Stimulated activated CD4-positive, alpha-beta T cell treated with anti-CD3 and anti-CD28 coated beads, TNF-alpha, amount 100 ng/mL, for 48 hours (primary cell): ENCODE data around the gene TMPRSS3.
"Not testable (repeated sequence)": the region's sequence is repeated elsewhere in the genome, so short reads cannot be mapped to it uniquely, and the experiment has no call there.

Experiments used
- DNase-seq, 3 donors: peaks; one replicate each; pipeline ENCODE4 v3.0.0-alpha.2; 2020; ENCODE audit warnings: low read depth in 3 of 3

Gene TMPRSS3

DNA sequence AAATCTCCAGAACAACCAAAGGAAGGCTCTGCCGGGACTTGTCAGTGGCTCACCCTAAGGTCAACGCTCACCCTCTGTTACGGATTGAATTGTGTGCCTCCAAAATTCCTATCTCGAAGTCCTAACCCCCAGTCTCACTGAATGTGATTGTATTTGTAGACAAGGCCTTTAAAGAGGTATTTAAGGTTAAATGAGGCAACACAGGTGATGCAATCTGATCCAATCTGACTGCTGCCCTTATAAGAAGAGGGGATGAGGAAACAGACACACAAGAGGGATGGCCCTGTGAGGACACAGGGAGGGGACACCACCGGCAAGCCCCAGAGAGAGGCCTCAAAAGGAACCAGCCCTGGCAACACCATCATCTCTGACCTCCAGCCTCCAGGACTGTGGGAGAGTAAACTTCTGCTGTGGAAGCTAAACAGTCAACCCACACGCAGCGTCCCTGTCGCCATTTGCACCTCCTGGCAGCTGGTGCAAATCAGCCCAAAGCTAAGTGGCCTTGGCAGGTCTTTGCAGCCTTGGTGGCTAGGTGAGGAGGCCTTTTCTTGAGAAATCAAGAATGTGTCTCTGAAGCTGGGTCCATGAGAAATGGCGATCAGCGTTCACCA, 32.1 kb upstream of the TMPRSS3 start:
- DNase-seq: no peak

DNA sequence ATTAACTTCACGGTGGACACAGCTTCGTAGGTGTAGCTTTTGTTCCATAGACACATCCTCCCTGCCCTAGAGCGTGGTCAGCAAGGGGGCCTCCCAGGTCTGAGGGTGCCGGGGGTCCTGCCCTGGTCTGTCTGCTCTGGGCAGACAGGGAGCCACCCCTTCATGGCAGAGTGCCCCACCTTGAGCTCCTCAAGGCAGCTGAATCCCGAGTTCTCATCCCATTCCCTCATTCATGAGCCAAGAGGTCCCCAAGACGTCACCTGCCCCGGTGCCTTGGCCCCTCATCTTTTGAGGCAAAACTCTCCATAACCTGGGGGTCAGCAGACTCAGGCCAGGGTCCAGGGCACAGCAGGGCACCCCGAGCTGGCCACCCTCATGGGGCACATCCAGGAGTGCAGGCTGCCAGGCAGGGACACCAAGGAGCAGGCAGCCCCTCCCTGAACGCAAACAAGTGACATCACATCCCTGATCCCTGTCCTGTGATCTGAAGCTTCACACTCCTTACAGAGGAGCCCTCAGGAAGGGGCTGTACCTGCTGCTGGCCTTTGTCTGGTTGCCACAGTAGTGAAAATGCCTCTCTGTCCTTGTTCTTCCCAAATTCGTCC, 31.1 kb upstream of the TMPRSS3 start:
- DNase-seq: no peak

DNA sequence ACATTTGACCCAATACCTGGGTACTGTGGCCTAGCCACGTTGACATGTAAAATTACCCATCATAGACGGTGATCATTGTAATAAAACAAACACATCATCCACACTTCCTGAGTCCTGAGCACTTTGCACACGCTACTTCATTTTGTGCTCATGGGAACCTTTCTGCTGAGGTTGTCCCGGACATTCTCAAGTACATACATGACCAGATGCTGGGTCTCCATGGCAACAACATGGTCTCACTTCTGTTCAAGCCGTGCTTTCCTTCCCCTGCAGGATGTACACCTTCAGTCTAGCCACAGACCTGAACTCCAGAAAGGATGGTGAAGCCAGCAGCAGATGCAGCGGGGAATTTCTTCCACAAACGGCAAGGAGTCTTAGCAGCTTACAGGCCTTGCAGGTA, 30.6 kb upstream of the TMPRSS3 start:
- no peak for DNase-seq

DNA sequence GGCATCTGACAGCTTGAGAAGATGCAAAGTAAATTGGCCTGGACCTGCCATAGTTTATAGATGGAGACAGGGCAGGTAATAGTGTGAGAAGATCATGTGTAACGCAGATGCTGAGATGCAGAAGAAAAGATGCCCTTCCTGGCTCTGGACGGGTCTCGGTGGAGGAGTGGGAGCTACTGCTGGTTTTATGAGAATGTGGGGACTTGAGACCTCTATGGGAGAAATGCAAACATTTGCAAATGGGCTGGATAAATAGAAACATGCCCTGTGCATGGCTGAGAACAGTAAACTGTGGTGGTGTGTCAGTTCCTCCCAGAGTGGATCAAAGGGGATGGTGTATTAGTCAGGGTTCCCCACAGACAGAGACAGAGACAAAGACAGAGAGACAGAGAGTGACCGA, 29.7 kb upstream of the TMPRSS3 start:
- DNase-seq: no peak

DNA sequence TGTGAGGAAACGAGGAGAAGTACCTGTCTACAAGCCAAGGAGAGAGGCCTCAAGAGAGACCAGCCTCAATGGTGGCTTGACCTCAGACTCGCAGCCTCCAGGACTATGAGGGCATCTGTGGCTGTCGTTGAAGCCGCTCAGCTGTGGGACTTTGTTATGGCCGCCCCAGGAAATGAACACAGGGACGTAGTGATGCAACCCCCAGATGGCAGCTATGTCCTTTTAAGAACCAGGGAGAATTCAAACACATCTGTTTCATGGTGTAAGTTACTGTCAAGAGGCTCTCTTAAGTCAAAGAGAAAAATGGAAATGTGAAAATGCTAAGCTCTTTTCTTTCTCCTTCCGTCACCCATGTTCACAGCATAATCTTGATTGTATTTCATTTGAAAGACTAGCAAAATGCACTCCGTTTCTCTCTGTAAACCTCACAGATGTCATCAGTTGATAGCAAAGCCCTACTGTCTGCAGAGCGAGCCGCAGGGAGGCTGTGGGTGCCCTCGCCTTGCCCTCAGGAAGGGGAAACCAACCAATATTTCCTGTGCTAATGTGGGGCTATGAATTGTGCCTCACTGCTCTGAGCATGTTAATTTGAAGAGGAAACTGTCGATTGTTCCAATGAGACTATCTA, 29.2 kb upstream of the TMPRSS3 start:
- no peak for DNase-seq

DNA sequence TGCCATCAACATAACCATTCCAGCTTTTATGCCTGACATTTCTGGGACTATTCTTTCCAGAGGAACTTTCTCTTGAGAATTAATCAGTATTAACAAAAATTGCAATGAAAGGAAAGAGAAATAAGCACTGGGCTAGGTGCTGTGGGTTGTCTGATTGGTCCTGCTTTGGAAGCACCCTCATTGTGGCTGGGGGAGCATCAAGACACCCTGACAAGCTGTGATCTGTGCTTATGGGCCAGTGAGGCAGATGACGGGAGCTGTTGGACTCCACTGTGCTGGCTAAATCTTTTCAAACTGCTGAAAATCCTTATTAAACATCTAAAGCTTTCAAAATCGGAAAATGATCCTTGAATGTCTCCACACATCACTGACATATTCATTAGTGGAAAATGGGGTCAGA, 27.8 kb upstream of the TMPRSS3 start:
- DNase-seq: no peak

DNA sequence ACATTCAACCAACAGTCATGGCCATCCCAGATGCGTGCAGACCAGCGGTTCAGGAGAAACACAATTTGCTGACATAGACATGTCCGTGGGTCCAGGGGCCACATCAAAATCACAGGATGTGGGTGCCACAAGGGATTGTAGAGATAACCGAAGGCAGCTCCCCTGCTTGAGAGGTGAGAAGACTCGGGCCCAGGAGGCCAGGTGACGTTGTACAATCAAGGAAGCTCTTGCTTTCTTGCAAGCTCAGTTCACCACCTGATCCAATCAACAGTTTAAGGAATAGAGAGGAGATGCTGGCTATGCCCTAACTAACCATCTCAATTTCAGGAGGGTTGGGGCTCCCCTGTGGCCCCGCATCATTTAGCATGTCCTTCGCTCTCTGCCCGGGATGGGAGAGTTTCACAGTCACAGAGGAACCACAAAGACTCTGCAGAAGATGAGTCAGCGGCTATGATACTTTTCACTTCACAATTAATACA, 27.4 kb upstream of the TMPRSS3 start:
- no peak for DNase-seq

DNA sequence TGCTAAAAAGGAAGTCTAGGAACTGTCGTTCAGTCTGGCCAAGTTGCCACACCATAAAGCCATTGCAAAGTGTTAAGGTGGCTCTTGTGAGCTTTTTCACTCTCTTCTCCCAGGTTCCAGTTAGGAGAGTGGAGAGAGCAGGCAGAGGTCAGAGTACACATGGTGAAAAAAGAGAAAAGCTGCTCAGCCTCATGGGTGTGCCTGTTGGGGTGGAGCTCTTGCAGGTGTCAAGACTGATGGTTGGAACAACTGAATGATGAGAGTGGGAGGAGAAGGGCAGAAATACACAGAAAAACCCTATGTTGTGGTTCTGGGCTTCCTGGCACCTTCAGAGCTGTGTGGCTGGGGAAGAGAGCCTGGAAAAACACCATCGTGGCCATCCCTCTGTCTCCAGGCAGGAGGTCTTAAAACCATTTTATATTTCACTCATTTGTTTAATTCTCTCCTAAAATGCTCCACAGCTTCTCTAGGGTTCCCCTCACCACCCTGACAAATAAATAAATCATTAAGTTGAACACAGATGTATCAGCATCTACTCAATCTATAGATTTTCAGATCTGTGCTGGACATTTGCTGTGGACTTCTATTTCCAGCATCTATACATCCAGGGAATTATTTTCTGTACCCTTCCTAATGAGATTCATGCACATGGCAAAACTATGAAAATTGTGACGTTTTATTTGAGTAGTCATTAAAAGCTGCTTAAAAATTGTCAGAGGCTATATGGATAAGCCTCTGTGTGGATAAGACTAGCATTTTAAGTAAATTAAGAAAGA, 25.4 kb upstream of the TMPRSS3 start:
- no peak for DNase-seq

DNA sequence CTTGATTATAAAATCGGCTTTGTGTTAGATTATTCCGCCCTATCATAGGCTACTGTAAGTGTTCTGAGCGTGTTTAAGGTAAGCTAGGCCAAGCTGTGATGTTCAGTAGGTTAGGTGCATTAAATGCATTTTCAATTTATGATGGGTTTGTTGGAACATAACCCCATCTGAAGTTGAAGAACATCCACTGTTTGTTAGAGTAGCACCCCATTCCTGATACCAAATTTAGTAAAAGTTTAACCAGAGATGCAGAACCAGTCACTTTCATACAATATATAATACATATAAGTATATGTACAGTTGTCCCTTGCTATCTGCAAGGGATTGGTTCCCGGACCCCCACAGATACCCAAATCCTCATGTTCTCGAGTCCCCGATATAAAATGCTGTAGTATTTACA, 24.0 kb upstream of the TMPRSS3 start:
- DNase-seq: no peak

DNA sequence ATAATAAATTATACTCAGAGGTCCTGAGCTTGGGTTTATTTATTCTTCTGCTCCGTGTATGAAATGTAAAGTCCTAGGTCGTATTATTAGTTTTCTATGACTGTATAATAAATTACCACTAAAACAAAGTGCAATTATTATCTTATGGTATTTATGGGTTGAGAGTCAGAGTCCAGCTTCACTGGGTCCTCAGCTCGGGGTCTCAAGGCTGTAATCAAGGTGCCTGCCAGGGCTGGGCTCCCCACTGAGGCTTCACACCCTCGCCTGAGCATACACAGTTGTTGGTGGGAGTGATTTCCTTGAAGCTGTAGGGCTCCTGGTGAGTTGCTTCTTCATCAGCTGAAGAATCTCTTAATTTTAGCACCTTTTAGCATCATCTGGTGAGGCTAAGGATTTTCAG, 23.0 kb upstream of the TMPRSS3 start:
- no peak for DNase-seq

DNA sequence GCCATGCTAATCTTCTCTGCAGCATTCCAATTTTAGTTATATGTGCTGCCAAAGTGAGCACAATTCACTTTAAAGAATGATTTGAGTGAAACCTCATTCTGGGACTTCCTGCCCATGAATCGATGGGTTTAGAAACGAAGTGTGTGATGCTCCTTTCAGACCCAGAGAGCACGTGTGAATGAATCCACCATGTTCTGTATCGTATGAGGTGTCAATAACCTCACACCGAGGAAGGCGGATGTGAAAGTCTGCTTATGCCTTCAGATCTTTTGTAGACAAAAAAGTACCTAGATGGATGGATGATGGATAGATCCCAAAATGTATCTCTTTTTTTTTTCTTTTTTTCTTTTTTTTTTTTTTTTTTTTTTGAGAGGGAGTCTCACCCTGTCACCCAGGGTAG, 21.7 kb upstream of the TMPRSS3 start:
- DNase-seq: no peak

DNA sequence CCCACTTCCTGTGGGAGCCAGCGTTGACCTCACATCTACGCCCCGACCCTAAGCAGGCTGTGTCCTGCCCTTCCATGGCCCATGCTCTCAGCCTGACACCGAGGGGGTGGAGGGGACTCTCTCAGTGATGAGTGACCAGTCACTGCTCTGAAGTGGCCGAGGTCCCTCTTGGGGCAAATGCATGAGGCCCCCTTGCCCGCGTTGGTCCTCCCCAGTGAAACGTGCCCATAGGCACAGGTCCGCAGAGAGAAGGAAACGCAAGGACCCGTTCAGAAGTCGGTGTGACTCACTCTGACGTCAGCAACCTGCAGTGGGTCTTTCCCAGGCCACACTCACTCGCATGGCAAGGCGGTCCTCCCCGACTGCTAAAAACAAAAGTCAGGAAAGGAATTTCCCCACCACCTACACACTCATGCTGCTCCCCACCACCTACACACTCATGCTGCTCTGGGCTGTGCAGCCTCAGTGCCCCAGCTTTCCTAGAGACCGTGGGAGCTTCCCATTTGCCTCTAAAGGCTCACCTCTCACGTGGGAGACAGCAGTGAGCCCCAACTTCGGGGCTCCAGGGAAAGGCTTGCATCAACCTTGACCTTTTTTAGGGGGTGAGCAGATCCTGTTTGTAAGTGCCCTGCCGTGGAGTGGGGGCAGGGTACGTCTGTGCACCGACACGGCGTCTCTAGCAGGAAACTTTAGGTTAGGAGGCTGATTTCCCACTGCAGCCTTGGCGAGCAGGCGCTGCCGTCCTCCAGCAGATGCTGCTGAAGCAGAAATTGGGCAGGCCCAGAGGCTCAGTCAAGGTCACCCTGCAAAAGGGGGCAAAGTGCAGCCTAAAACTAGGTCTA, 19.3 kb upstream of the TMPRSS3 start:
- peak; percentile 93 to 95 (median 93) for DNase-seq

DNA sequence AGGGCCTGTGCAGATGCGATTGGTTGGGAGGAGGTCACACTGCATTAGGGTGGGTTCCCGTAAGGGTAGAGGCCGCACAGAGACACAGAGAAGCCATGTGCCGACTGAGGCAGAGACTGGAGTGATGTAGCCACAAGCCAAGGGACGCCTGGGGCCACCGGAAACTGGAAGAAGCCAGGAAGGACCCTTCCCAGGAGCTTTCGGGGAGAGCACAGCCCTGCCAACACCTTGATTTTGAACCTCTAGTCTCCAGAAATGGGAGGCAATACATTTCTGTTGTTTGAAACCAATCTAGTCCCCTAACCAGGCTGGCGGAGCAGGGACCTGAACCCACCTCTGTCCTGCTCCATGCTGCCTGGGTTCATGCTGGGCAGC, 18.7 kb upstream of the TMPRSS3 start:
- DNase-seq: no peak

DNA sequence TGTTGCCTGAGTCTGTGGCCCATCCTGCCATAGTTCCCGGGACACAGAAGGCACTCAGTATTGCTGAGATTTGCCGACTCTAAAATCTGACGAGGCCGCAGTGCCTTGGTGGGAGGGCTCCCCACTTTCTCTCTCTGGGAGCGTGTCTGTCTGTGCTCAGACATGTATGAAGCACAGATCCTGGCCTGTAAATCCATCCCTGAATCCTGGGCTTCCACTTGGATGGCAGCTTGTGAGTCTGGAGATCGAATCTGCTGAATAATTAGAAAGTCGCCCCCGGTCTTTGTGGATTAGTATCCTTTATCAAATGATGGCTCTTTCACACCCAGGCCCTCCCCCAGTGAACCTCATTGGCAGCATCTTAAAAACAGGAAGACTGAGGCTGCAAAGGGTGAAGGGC, 18.2 kb upstream of the TMPRSS3 start:
- no peak for DNase-seq

DNA sequence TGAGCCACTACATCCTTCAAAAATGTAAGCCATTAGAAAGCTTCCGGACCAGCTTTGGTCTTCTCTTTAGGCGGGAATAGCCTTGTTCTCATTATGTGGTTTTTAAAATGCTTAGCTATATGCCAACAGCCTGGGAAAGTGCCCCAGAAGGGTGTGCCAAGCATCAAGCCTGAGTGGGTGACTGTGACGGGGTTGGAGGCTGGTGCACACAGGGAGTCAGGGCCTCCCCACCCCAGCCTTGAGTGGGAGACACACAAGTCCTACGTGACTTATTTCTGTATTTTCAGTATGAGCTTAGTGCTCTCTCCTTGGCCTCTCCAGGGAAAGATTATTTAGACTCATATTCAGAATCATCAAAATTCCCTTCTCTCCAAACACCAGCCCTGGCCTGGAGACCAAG, 17.6 kb upstream of the TMPRSS3 start:
- no peak for DNase-seq

DNA sequence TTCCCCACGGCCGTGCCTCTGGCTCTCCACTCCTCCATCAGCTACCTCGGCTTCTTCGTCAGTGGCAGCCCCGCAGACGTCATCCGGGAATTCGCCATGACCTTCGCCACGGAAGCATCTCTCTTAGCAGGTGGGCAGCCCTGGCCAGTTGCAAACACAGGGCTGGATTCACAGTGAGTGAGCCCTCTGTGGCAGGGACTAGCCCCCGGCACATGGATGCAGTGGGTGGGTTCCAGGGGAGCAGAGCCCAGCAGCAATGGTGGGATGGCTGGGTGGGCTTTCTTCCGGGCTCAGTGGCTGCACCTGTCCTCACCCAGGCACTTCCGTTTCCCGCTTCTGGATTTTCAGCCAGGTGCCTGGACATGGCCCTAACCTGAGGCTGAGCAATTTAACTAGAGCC, 17.2 kb upstream of the TMPRSS3 start:
- no peak for DNase-seq

DNA sequence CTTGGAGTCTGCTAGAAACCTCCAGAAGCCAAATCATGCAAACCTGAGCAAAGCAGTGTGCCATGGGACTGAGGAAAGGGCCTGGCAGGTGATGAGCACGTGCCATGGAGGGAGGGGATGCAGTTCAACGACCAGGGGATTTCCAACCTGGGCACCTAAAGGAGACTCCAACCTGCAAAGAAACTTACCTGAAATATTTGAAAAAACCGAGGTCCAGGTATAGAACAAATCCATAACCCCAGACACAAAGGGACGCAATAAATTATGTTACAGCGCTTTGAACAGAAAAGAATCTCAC, 16.7 kb upstream of the TMPRSS3 start:
- no peak for DNase-seq

DNA sequence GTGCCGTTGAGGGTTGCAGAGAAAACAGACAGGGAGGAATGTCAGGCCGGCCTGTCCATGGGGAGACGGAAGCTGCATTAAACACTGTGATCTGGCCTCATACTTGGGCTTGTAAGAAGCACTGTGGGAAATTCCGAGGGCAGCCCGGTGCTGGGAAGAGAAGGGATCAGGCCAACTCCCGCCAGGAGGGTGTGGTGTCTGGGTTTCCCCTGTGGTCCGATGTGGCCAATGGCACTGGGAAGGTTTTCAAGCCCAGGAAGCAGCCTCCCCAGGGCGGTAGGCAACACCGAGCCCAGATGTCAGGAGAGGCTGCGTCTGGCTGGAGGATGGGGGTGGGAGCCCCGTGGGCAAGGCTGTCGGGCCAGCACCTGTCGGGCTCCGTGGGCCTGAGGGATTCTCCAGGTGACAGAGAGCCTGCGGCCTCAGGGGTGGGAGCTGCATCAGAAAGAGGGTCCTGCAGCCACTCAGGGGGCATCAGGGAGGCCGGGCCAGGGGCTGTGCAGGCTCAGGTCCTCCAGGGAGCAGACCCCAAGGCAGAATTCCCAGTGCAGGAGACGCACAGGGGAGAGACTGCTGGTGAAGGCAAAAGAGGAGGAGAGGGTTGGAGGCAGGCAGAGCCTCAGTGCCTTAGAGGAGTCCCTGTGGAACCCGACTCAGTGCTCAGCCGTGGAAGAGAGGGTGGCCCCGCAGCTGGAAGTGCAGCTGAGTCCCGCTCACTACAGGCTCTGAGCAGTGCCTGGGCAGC, 16.2 kb upstream of the TMPRSS3 start:
- DNase-seq: no peak

DNA sequence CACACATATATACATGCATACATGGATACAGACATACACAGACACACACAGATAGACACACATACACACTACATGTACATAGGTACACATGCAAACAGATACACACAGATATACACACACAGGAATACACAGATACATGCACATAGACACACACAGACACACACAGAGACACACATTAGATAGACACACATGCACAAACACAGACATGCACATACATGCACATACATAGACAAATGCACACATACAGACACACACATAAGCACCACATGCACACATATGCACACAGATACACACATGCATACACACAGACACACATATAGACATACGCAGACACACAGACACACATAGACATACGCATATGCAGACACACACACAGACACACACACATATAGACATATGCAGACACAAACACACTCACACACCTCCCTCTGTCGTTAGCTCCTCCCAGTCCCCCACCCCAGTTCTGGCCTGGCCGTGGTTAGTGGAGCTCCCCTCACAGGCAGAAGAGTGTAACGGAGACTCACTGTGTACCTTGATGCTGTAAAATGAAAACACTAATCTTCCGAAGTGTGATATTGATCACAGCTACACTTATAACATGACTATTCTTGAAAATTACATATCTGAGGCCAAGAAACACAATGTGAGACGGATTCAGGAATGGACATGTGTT, 15.5 kb upstream of the TMPRSS3 start:
- no peak for DNase-seq

DNA sequence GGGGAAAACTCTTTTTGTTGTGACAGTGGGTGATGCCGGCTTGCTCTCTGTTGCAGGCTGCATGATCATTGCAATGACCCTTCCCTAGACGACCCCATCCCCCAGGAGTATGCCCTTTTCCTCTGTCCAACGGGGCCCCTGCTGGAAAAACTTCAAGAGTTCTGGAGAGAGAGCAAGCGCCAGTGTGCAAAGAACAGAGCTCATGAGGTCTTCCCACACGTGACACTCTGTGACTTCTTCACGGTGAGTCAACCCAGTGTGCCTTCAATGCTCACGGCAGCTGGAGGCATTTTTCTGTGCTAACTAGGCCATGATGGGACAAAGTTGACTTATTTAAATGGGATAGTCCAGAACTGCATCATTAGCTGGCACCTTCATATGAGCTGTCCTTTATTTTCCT, 13.5 kb upstream of the TMPRSS3 start:
- DNase-seq: no peak

DNA sequence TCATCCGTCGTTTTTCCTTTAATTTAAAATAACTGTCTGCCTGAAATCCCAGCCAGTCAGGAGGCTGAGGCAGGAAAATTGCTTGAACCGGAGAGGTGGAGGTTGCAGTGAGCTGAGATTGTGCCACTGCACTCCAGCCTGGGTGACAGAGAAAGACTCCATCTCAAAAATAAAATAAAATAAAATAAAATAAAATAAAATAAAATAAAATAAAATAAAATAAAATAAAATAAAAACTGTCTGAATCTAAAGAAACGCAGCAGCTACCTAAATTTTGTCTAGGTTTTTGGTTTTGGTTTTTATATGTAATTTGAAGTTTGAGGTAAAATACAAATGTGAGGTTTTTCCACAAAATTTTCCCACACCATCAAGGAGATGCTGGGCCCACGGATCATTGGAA, 12.9 kb upstream of the TMPRSS3 start:
- DNase-seq: not testable (repeated sequence)
